HCT116 (cell line): ENCODE data around the gene ZC3H7A. TPM values are rescaled to one million over a fixed set of nuclear protein-coding genes. Genes with fewer than 3 reads are reported as not detected.

Experiments
- ATAC-seq: fragments of 200-7000 bp; cut with Tn5 transposase; 2 replicates; pipeline ENCODE4 v1.9.1; 2020; ENCODE audit warnings: mild to moderate bottlenecking, moderate library complexity
- BruUV-seq: library from RNA; stranded (reverse); fragments of 400-500 nt; replicated peaks from 2 replicates; lab custom pipeline; 2021; lab: Mats Ljungman, UMichigan
- CTCF ChIA-PET: fragments of 300-600 bp; sonication (Branson Sonifier 250); formaldehyde crosslinking; loops from one replicate; lab custom pipeline; 2021; ENCODE audit warnings: antibody characterized with exemption; lab: Charles Lee
- POLR2A ChIA-PET: fragments of 300-600, 350-600 bp; sonication (Branson Sonifier 250); formaldehyde crosslinking; loops from one replicate; lab custom pipeline; 2021; ENCODE audit warnings: antibody characterized with exemption; lab: Charles Lee
- RAD21 ChIA-PET, 2 experiments: fragments of 300-600 bp; sonication (Branson Sonifier 250); formaldehyde crosslinking; loops; one replicate each; lab custom pipeline; 2023; ENCODE audit warnings: low total read pairs in 2 of 2; ENCODE audit not compliant: uncharacterized antibody in 2 of 2, unreplicated experiment in 2 of 2, low non-redundant PET in 1 of 2; lab: Charles Lee
- DNase-seq: peaks from one replicate; pipeline ENCODE4 v3.0.0-alpha.2; 2010; ENCODE audit warnings: low read depth, low spot score
- H2AFZ ChIP-seq: fragments of 200-600 bp; shearing (Covaris generic), sonication (generic); 2 replicates; pipeline ENCODE4 v1.6.1; 2017; ENCODE audit warnings: low read depth, mixed run types, mixed read lengths, antibody characterized with exemption, low read length; ENCODE audit not compliant: poor library complexity, severe bottlenecking
- H3K27ac ChIP-seq: 2 replicates; pipeline ENCODE4 v1.5.1; 2012; ENCODE audit warnings: low read depth, low read length
- H3K27me3 ChIP-seq: fragments of 200-600 bp; sonication (generic); 2 replicates; pipeline ENCODE4 v1.6.1; 2016; ENCODE audit warnings: mixed run types, low read length, mixed read lengths; ENCODE audit not compliant: insufficient read depth
- H3K36me3 ChIP-seq, 2 experiments: fragments of 200-500 bp in 1 of 2; fragments of 200-600 bp in 1 of 2; sonication (Bioruptor generic) in 1 of 2; sonication (generic) in 1 of 2; 2 replicates each; pipeline versions ENCODE4 v1.5.1 to v1.6.1; 2014 to 2016; ENCODE audit warnings: low read length in 2 of 2, inconsistent platforms in 1 of 2, mixed read lengths in 1 of 2, mixed run types in 1 of 2; ENCODE audit not compliant: insufficient read depth in 2 of 2, control insufficient read depth in 1 of 2
- H3K4me1 ChIP-seq, 2 experiments: fragments of 200-600 bp in 1 of 2; sonication (generic) in 1 of 2; 2 replicates each; pipeline versions ENCODE4 v1.5.1 to v1.6.1; 2012 to 2017; ENCODE audit warnings: low read length in 2 of 2, inconsistent platforms in 1 of 2, mild to moderate bottlenecking in 1 of 2, mixed read lengths in 1 of 2, mixed run types in 1 of 2, moderate library complexity in 1 of 2; ENCODE audit not compliant: insufficient read depth in 2 of 2, control insufficient read depth in 1 of 2
- H3K4me2 ChIP-seq: fragments of 200-600 bp; sonication (generic); 2 replicates; pipeline ENCODE4 v1.6.1; 2017; ENCODE audit warnings: mixed run types, low read length, mixed read lengths
- H3K4me3 ChIP-seq, 2 experiments: fragments of 200-600 bp in 1 of 2; sonication (generic) in 1 of 2; replicated peaks in 1 of 2; 2 replicates each; pipeline ENCODE4 v1.5.1; 2011 to 2016; ENCODE audit warnings: low read length in 2 of 2, control low read depth in 1 of 2, low read depth in 1 of 2, mild to moderate bottlenecking in 1 of 2, mixed read lengths in 1 of 2, mixed run types in 1 of 2
- H3K79me2 ChIP-seq: fragments of 200-600 bp; sonication (generic); 2 replicates; pipeline ENCODE4 v1.6.1; 2017; ENCODE audit warnings: mild to moderate bottlenecking, mixed run types, low read length, moderate library complexity, mixed read lengths; ENCODE audit not compliant: insufficient read depth
- H3K9ac ChIP-seq: fragments of 200-600 bp; sonication (generic); 2 replicates; pipeline ENCODE4 v1.6.1; 2016; ENCODE audit warnings: low read length, mixed read lengths
- H3K9me2 ChIP-seq: fragments of 200-600 bp; sonication (generic), shearing (Covaris generic); 2 replicates; pipeline ENCODE4 v1.6.1; 2017; ENCODE audit warnings: mixed run types, mild to moderate bottlenecking, moderate library complexity; ENCODE audit not compliant: insufficient read depth
- H3K9me3 ChIP-seq, 2 experiments: fragments of 200-500 bp in 1 of 2; fragments of 200-600 bp in 1 of 2; sonication (Bioruptor generic) in 1 of 2; sonication (generic) in 1 of 2; 2 replicates each; pipeline ENCODE4 v1.6.1; 2014 to 2017; ENCODE audit warnings: low read length in 2 of 2, mixed read lengths in 2 of 2, inconsistent platforms in 1 of 2, low read depth in 1 of 2, mild to moderate bottlenecking in 1 of 2, mixed run types in 1 of 2, moderate library complexity in 1 of 2; ENCODE audit not compliant: control insufficient read depth in 1 of 2, insufficient read depth in 1 of 2
- H4K20me1 ChIP-seq: fragments of 200-600 bp; sonication (generic), shearing (Covaris generic); 2 replicates; pipeline ENCODE4 v1.6.1; 2017; ENCODE audit warnings: mixed run types, mild to moderate bottlenecking, moderate library complexity; ENCODE audit not compliant: insufficient read depth
- JUND ChIP-seq: IDR thresholded peaks from 2 replicates; pipeline ENCODE4 v1.6.1; 2012
- RAD21 ChIP-seq: IDR thresholded peaks from 2 replicates; pipeline ENCODE4 v1.6.1; 2012; ENCODE audit warnings: low read depth, mild to moderate bottlenecking
- SRF ChIP-seq: IDR thresholded peaks from 2 replicates; pipeline ENCODE4 v1.6.1; 2012; ENCODE audit warnings: low read depth
- TCF7L2 ChIP-seq: IDR thresholded peaks from 2 replicates; pipeline ENCODE4 v1.7.0; 2011; ENCODE audit warnings: borderline replicate concordance, inconsistent platforms; ENCODE audit not compliant: insufficient read depth, insufficient read length; ENCODE audit errors: extremely low read depth
- intact Hi-C: fragments of 100-400 bp; cut with micrococcal nuclease; formaldehyde crosslinking; loops from 2 replicates; pipeline ENCODE4 v1.10.0; 2022
- total RNA-seq: library from RNA; stranded (reverse); gene quantifications from one replicate; pipeline ENCODE4 v1.2.1, GENCODE V29; 2021; ENCODE audit not compliant: unreplicated experiment
- TF ChIP-seq, protein P1 (sequence below): IDR thresholded peaks from 2 replicates; pipeline ENCODE4 v1.6.1; 2012
- TF ChIP-seq, protein P2 (sequence below): IDR thresholded peaks from 2 replicates; pipeline ENCODE4 v1.6.1; 2011; ENCODE audit warnings: mild to moderate bottlenecking, low read length, moderate library complexity; ENCODE audit not compliant: insufficient replicate concordance; ENCODE audit errors: extremely low read depth
- TF ChIP-seq, protein P3 (sequence below): IDR thresholded peaks from 2 replicates; pipeline ENCODE4 v1.6.1; 2012; ENCODE audit warnings: low read depth

ZC3H7A gene
- total RNA-seq, 1 experiment from 2014 or later: 33.4 TPM

DNA sequence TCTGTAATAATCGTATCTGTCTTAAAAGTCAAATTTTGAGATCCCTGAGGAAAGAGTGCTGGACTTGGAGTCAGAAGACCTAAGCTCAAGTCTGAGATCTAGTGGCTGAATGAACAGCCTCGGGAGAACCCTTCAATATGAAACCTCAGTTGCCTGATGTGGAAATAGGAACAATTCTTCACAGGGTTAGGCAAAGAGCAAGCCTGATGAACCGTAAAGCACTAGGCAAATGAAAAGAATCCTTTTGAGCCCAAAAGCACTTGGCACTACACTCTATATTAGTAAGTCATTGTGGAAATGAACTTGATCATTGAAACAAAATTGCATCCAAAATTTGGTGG is 74.6 kb downstream of the ZC3H7A start:
- CTCF ChIA-PET: interaction anchor here (1.0 kb wide), 1 partner anchor 8 kb away, joined by 3 read pairs; no protein-coding TSS in a partner anchor
- intact Hi-C loops: no loop called here
- Histone ChIP-seq H3K4me1 (no peaks in the 10 kb centered on the region), H4K20me1 (no peaks in the 10 kb centered on the region), H3K9me2 (no peaks in the 10 kb centered on the region), H3K27me3 (no peaks in the 10 kb centered on the region), H3K4me3 (no peak overlapping the region), H3K36me3 (peaks cover 23 to 35% of the 10 kb centered on the region in 2 experiments; a peak in 3 of 4 replicates)
- RAD21 ChIA-PET: no interaction called here
- TF ChIP-seq JUND (no peak), RAD21 (no peak), SRF (no peak), TCF7L2 (no peak)
- TF ChIP-seq, protein P1, sequence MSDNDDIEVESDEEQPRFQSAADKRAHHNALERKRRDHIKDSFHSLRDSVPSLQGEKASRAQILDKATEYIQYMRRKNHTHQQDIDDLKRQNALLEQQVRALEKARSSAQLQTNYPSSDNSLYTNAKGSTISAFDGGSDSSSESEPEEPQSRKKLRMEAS: no peak
- TF ChIP-seq, protein P2, sequence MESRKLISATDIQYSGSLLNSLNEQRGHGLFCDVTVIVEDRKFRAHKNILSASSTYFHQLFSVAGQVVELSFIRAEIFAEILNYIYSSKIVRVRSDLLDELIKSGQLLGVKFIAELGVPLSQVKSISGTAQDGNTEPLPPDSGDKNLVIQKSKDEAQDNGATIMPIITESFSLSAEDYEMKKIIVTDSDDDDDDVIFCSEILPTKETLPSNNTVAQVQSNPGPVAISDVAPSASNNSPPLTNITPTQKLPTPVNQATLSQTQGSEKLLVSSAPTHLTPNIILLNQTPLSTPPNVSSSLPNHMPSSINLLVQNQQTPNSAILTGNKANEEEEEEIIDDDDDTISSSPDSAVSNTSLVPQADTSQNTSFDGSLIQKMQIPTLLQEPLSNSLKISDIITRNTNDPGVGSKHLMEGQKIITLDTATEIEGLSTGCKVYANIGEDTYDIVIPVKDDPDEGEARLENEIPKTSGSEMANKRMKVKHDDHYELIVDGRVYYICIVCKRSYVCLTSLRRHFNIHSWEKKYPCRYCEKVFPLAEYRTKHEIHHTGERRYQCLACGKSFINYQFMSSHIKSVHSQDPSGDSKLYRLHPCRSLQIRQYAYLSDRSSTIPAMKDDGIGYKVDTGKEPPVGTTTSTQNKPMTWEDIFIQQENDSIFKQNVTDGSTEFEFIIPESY: no peak
- TF ChIP-seq, protein P3, sequence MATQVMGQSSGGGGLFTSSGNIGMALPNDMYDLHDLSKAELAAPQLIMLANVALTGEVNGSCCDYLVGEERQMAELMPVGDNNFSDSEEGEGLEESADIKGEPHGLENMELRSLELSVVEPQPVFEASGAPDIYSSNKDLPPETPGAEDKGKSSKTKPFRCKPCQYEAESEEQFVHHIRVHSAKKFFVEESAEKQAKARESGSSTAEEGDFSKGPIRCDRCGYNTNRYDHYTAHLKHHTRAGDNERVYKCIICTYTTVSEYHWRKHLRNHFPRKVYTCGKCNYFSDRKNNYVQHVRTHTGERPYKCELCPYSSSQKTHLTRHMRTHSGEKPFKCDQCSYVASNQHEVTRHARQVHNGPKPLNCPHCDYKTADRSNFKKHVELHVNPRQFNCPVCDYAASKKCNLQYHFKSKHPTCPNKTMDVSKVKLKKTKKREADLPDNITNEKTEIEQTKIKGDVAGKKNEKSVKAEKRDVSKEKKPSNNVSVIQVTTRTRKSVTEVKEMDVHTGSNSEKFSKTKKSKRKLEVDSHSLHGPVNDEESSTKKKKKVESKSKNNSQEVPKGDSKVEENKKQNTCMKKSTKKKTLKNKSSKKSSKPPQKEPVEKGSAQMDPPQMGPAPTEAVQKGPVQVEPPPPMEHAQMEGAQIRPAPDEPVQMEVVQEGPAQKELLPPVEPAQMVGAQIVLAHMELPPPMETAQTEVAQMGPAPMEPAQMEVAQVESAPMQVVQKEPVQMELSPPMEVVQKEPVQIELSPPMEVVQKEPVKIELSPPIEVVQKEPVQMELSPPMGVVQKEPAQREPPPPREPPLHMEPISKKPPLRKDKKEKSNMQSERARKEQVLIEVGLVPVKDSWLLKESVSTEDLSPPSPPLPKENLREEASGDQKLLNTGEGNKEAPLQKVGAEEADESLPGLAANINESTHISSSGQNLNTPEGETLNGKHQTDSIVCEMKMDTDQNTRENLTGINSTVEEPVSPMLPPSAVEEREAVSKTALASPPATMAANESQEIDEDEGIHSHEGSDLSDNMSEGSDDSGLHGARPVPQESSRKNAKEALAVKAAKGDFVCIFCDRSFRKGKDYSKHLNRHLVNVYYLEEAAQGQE: no peak
- TF ChIP-seq, all 23 proteins: peak for 0
- ATAC-seq (no peak), DNase-seq (no peak)
- Histone ChIP-seq H3K9me3 (no peaks in the 10 kb centered on the region), H3K9ac (no peak overlapping the region), H3K79me2 (peaks cover 8% of the 10 kb centered on the region; the same call in 1 of the 2 replicates), H3K27ac (no peak overlapping the region), H3K4me2 (no peak overlapping the region), H2AFZ (no peak overlapping the region)
- POLR2A ChIA-PET: interaction anchor here (1.1 kb wide), 1 partner anchor 20 kb away, joined by 3 read pairs; the partner anchor contains the start of gene TXNDC11
- no TSS peak for BruUV-seq
